Kidney (tissue), 14 donors: Measurements from ENCODE around the gene PATZ1. TPM values are rescaled to one million over a fixed set of nuclear protein-coding genes. Genes with fewer than 3 reads are reported as not detected.

ENCODE experiments used
- DNase-seq, 5 donors: peaks; one replicate each; pipeline ENCODE4 v3.0.0-alpha.2; 2013 to 2020
- FAIRE-seq: peaks from 2 replicates; lab custom pipeline; 2012; peaks lifted over from hg19 to GRCh38; lab: Jason Lieb, UNC
- H3K27ac ChIP-seq, 2 donors: one replicate each; pipeline ENCODE4 v1.7.0; 2013; ENCODE audit warnings: low read depth in 2 of 2, low read length in 2 of 2, inconsistent platforms in 1 of 2
- H3K27me3 ChIP-seq: one replicate; pipeline ENCODE4 v1.7.1; 2013; ENCODE audit warnings: low read length, inconsistent platforms; ENCODE audit not compliant: control insufficient read depth, insufficient read depth
- H3K36me3 ChIP-seq, 3 donors: one replicate each; pipeline versions ENCODE4 v1.7.0 to v1.7.1; 2013; ENCODE audit warnings: low read length in 3 of 3, control low read depth in 1 of 3, inconsistent platforms in 1 of 3; ENCODE audit not compliant: insufficient read depth in 3 of 3, control insufficient read depth in 2 of 3
- H3K4me1 ChIP-seq, 3 donors: one replicate each; pipeline versions ENCODE4 v1.7.0 to v1.7.1; 2013; ENCODE audit warnings: low read length in 3 of 3, inconsistent platforms in 1 of 3, low read depth in 1 of 3; ENCODE audit not compliant: control insufficient read depth in 2 of 3, insufficient read depth in 2 of 3
- H3K4me3 ChIP-seq, 3 donors: one replicate each; pipeline versions ENCODE4 v1.7.0 to v1.8.1; 2013; ENCODE audit warnings: low read length in 3 of 3, control low read depth in 1 of 3, inconsistent platforms in 1 of 3
- H3K9ac ChIP-seq, 3 donors: one replicate each; pipeline versions ENCODE4 v1.7.0 to v1.7.1; 2013; ENCODE audit warnings: low read length in 3 of 3, control low read depth in 1 of 3, inconsistent platforms in 1 of 3
- H3K9me3 ChIP-seq, 3 donors: one replicate each; pipeline versions ENCODE4 v1.7.0 to v1.7.1; 2013; ENCODE audit warnings: low read length in 3 of 3, control low read depth in 1 of 3, inconsistent platforms in 1 of 3; ENCODE audit not compliant: control insufficient read depth in 2 of 3, insufficient read depth in 1 of 3
- intact Hi-C: fragments of 100-400 bp; cut with DNase I; formaldehyde crosslinking; loops from one replicate; pipeline ENCODE4 v1.11.1; 2022
- polyA plus RNA-seq: library from polyadenylated mRNA; stranded (reverse); fragments of 350-450 nt; fragmentation: Illumina TruSeq; extraction: RNeasy Lipid Tissue Mini Kit (QIAGEN cat#74804); gene quantifications from one replicate; pipeline ENCODE4 v1.2.3, GENCODE V29; 2014; ENCODE audit warnings: low read depth, low replicate concordance; ENCODE audit not compliant: insufficient read depth
- total RNA-seq: library from RNA; stranded (reverse); fragmentation: NEBNext Ultra II Directional; extraction: Animal tissue kit (Norgen Biotek cat#: 25700); gene quantifications from one replicate; pipeline ENCODE4 v1.2.1, GENCODE V29; 2021
- TF ChIP-seq, protein P1 (sequence below): IDR thresholded peaks from 3 replicates; pipeline ENCODE4 v1.5.1; 2012; ENCODE audit warnings: mild to moderate bottlenecking, moderate library complexity, borderline replicate concordance; ENCODE audit not compliant: insufficient read depth; ENCODE audit errors: extremely low read depth
- donor health status: control.
- donor health status: control.
- donor health status: control.
- donor health status: control.
- donor health status: control.
- donor health status: DM: yes; HTN: yes; CAD: no.
- donor health status: Normal renal cell carcinoma (clear cell type).

Gene PATZ1
- total and polyA plus RNA-seq, 2 donors from 2014 or later, result 33.3 to 40.9 TPM

DNA sequence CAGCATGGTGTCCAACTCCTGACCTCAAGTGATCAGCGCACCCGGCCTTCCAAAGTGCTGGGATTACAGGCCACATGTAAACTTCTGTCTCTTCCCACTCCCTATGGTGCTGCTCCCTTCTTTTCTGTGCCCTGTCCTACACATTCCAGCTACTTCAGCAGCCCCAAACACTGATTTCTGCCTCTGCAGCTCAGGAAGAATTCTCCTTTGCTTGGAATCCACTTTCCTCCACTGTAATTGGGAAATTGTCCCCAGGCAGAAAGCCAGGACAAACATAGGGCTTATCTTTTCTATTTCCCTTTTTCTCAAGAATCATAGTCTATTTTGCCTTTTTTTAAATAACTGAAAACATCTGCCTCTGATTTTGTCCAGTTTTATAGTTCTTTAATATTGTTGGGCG is 32.0 kb upstream of the PATZ1 start:
- peak in 2 of 5 donors; percentile 17 to 70 for DNase-seq
- TF ChIP-seq, protein P1, sequence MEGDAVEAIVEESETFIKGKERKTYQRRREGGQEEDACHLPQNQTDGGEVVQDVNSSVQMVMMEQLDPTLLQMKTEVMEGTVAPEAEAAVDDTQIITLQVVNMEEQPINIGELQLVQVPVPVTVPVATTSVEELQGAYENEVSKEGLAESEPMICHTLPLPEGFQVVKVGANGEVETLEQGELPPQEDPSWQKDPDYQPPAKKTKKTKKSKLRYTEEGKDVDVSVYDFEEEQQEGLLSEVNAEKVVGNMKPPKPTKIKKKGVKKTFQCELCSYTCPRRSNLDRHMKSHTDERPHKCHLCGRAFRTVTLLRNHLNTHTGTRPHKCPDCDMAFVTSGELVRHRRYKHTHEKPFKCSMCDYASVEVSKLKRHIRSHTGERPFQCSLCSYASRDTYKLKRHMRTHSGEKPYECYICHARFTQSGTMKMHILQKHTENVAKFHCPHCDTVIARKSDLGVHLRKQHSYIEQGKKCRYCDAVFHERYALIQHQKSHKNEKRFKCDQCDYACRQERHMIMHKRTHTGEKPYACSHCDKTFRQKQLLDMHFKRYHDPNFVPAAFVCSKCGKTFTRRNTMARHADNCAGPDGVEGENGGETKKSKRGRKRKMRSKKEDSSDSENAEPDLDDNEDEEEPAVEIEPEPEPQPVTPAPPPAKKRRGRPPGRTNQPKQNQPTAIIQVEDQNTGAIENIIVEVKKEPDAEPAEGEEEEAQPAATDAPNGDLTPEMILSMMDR, result no peak

DNA sequence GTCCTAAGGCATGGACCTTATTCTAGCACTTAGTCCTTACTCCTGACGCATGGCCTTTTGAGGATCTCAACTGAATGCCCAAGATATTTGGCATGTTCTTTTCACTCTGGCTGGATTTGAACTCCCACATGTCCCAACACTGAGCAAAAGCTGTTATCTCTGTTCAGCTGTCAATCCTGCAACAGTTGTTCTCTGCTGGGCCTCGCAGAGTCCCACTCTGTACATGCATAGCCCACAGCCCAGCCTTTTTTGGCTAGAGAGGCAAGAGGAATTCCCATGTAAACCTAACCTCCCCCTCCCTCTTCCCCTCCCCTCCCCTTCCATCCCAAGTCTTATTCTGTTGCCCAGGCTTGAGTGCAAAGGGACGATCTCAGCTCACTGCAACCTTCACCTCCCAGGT is 31.5 kb upstream of the PATZ1 start:
- intact Hi-C loops, result no loop called here
- no peak overlapping the region for H3K27ac ChIP-seq
- H3K9ac ChIP-seq, result no peak overlapping the region
- H3K4me1 ChIP-seq, result no peaks in the 10 kb centered on the region
- FAIRE-seq (no peak), DNase-seq (peak in 2 of 5 donors; percentile 8 to 53)
- TF ChIP-seq, protein P1, result no peak
- H3K4me3 ChIP-seq, result no peak overlapping the region
- H3K27me3 ChIP-seq, result no peaks in the 10 kb centered on the region
- H3K36me3 ChIP-seq, result no peaks in the 10 kb centered on the region
- no peaks in the 10 kb centered on the region for H3K9me3 ChIP-seq

More for the DNA sequence above, 32.0 kb upstream of the PATZ1 start:
- no peak for FAIRE-seq
- no peaks in the 10 kb centered on the region for H3K27me3 ChIP-seq
- no peaks in the 10 kb centered on the region for H3K4me1 ChIP-seq
- no peaks in the 10 kb centered on the region for H3K9me3 ChIP-seq
- no peak overlapping the region for H3K27ac ChIP-seq
- H3K36me3 ChIP-seq, result no peaks in the 10 kb centered on the region
- H3K4me3 ChIP-seq, result no peak overlapping the region
- H3K9ac ChIP-seq, result no peak overlapping the region
- intact Hi-C loops, result no loop called here

DNA sequence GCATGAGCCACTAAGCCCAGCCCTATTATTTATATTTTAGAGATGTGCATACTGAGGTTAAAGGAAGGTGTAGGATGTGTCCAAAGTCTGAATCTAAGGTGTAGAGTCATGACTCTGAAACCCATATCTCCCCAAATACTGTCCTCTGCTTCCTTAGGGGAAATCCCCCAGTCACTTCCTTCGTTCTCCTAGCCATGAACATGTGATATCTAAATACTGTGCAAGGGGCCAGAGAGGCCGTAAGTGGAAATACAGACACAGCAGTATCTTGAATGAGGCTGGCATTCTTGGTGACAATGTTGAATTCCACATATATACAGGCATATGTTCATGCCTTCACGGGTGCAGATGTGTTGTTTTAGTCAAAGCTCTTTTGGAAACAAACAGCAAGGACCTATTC is 21.3 kb upstream of the PATZ1 start:
- Histone ChIP-seq H3K4me1 (no peaks in the 10 kb centered on the region), H3K36me3 (no peaks in the 10 kb centered on the region), H3K9me3 (no peaks in the 10 kb centered on the region), H3K9ac (no peak overlapping the region), H3K27me3 (no peaks in the 10 kb centered on the region), H3K4me3 (no peak overlapping the region), H3K27ac (no peak overlapping the region)
- DNase-seq (no peak), FAIRE-seq (no peak)
- TF ChIP-seq, protein P1, result no peak
- intact Hi-C loops, result no loop called here

DNA sequence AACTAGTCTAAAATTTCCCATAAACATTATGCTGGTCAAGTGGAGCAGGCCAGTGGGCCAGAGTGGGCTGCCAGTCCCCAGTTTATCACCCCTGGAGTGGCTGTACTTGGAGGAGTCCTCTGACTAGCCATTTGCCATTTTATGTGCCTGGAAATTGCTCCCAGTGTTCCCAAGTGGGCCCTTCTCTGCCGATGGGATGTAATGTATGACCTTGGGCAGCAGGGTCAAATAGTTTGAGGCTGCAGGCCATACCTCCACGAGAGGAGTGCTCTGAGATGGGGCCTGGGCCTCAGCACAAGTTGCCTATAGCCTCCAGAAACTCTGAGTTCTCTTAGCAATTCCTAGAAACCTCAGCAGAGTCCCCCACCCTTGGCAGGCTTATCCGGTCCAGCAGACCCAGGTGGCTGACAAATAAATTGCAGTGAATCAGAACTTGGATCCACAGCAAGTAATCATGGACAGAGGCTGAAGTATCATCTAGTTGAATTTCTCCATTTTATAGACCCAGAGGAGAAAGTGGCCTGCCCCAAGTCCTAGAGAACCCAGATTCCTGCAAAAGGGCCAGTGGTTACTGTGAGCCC is 17.8 kb upstream of the PATZ1 start:
- Histone ChIP-seq H3K36me3 (no peaks in the 10 kb centered on the region), H3K9me3 (no peaks in the 10 kb centered on the region), H3K27ac (no peak overlapping the region), H3K27me3 (no peaks in the 10 kb centered on the region), H3K4me3 (no peak overlapping the region), H3K9ac (no peak overlapping the region), H3K4me1 (no peaks in the 10 kb centered on the region)
- intact Hi-C loops, result no loop called here
- DNase-seq (peak in 1 of 5 donors; percentile 17), FAIRE-seq (no peak)
- TF ChIP-seq, protein P1, result no peak
